NB4 (cell line): ENCODE results near the gene PAX2.

Source experiments
- CTCF ChIP-seq: IDR thresholded peaks from one replicate; pipeline ENCODE4 v1.5.1; 2012; ENCODE audit warnings: low read depth, low read length
- POLR2A ChIP-seq: IDR thresholded peaks from 2 replicates; pipeline ENCODE4 v1.6.1; 2011; ENCODE audit warnings: mild to moderate bottlenecking; ENCODE audit not compliant: insufficient read length; ENCODE audit errors: extremely low read depth

- TF ChIP-seq POLR2A (no peak), CTCF (no peak)
These were observed 22.2 kb upstream of the PAX2 start for GRCh38 chr10:100723180-100723579.
